Common myeloid progenitor, CD34-positive (primary cell): Measurements from ENCODE around the gene CTSZ.
"Not testable (repeated sequence)": the region's sequence is repeated elsewhere in the genome, so short reads cannot be mapped to it uniquely, and the experiment has no call there.

Experiments used
- CTCF ChIA-PET: fragments of 350-600 bp; sonication (Branson Sonifier 250); formaldehyde crosslinking; loops from one replicate; lab custom pipeline; 2021; ENCODE audit warnings: antibody characterized with exemption; lab: Charles Lee
- POLR2A ChIA-PET: fragments of 350-600 bp; sonication (Branson Sonifier 250); formaldehyde crosslinking; loops from one replicate; lab custom pipeline; 2021; ENCODE audit warnings: antibody characterized with exemption; lab: Charles Lee
- DNase-seq, 3 donors: peaks; one replicate each; pipeline versions ENCODE4 v3.0.0 to v3.0.0-alpha.2; 2013
- H3K27ac ChIP-seq, 2 experiments: 1 replicate in 1 of 2; 2 replicates in 1 of 2; pipeline ENCODE4 v1.7.0; 2013; ENCODE audit warnings: inconsistent platforms in 2 of 2, low read length in 2 of 2, mild to moderate bottlenecking in 2 of 2, low read depth in 1 of 2, moderate library complexity in 1 of 2; ENCODE audit not compliant: severe bottlenecking in 2 of 2, insufficient read depth in 1 of 2, poor library complexity in 1 of 2
- H3K27me3 ChIP-seq, 5 experiments: replicated peaks in 2 of 5; 1 replicate in 3 of 5; 2 replicates in 2 of 5; pipeline versions ENCODE4 v1.6.1 to v1.7.0; 2013; ENCODE audit warnings: low read length in 4 of 5, mild to moderate bottlenecking in 2 of 5, moderate library complexity in 2 of 5, inconsistent platforms in 1 of 5; ENCODE audit not compliant: insufficient read depth in 5 of 5, control insufficient read depth in 4 of 5
- H3K36me3 ChIP-seq, 4 experiments: 1 replicate in 2 of 4; 2 replicates in 2 of 4; pipeline versions ENCODE4 v1.6.1 to v1.7.0; 2013; ENCODE audit warnings: low read length in 3 of 4, control low read depth in 1 of 4, mild to moderate bottlenecking in 1 of 4; ENCODE audit not compliant: control insufficient read depth in 4 of 4, insufficient read depth in 4 of 4
- H3K4me1 ChIP-seq, 4 experiments: 1 replicate in 3 of 4; 2 replicates in 1 of 4; pipeline versions ENCODE4 v1.6.1 to v1.7.1; 2013; ENCODE audit warnings: low read length in 3 of 4, mild to moderate bottlenecking in 3 of 4, control low read depth in 1 of 4, inconsistent platforms in 1 of 4, moderate library complexity in 1 of 4; ENCODE audit not compliant: control insufficient read depth in 4 of 4, insufficient read depth in 4 of 4; ENCODE audit errors: control extremely low read depth in 1 of 4
- H3K4me3 ChIP-seq, 7 experiments: 1 replicate in 4 of 7; 2 replicates in 3 of 7; pipeline versions ENCODE4 v1.5.1 to v1.7.0; 2013; ENCODE audit warnings: mild to moderate bottlenecking in 7 of 7, low read length in 6 of 7, moderate library complexity in 6 of 7, inconsistent platforms in 2 of 7, low read depth in 2 of 7, control low read depth in 1 of 7; ENCODE audit not compliant: insufficient read depth in 4 of 7, control insufficient read depth in 1 of 7; ENCODE audit errors: extremely low read depth in 1 of 7
- H3K9me3 ChIP-seq, 5 experiments: 1 replicate in 4 of 5; 2 replicates in 1 of 5; pipeline versions ENCODE4 v1.6.1 to v1.7.1; 2013; ENCODE audit warnings: low read length in 4 of 5, mild to moderate bottlenecking in 2 of 5, inconsistent platforms in 1 of 5, low read depth in 1 of 5, moderate library complexity in 1 of 5; ENCODE audit not compliant: control insufficient read depth in 4 of 5, insufficient read depth in 2 of 5; ENCODE audit errors: control extremely low read depth in 1 of 5
- WGBS: methylation state at CpG from one replicate; pipeline ENCODE4 v1.1.5; 2013; ENCODE audit not compliant: insufficient coverage; 5-methylcytosine and 5-hydroxymethylcytosine counted together

The CTSZ gene

GRCh38 chr20:59041487-59041886, 34.4 kb upstream of the CTSZ start:
- Histone ChIP-seq H3K4me3 (peak overlapping the region in 6 of 7 experiments; percentile 60 to 83 (median 76)), H3K36me3 (peaks cover 10 to 27% (median 14%) of the 10 kb centered on the region in 4 experiments), H3K4me1 (peaks cover 3 to 28% (median 23%) of the 10 kb centered on the region in 4 experiments)
- H3K27me3 ChIP-seq, H3K27ac ChIP-seq, DNase-seq, H3K9me3 ChIP-seq: not testable (repeated sequence)
- ChIA-PET CTCF (interaction anchor here (1.8 kb wide), 1 partner anchor 9 kb away, joined by 7 read pairs; the partner anchor contains the start of gene ATP5F1E), POLR2A (interaction anchor here (1.2 to 1.8 kb wide), 2 partner anchors 8 to 9 kb away, joined by 4 read pairs; partner anchors contain the start of gene ATP5F1E)
- WGBS = 98% methylated on average over 5 of the region's 16 CpGs

GRCh38 chr20:59040667-59041066, 33.6 kb upstream of the CTSZ start:
- ChIA-PET POLR2A (interaction anchor here (1.8 kb wide), 1 partner anchor 9 kb away, joined by 4 read pairs; the partner anchor contains the start of gene ATP5F1E), CTCF (interaction anchor here (1.1 to 1.8 kb wide), 3 partner anchors 8 to 154 kb away, joined by 4 to 7 read pairs (median 4); partner anchors contain the start of gene ATP5F1E)

DNA sequence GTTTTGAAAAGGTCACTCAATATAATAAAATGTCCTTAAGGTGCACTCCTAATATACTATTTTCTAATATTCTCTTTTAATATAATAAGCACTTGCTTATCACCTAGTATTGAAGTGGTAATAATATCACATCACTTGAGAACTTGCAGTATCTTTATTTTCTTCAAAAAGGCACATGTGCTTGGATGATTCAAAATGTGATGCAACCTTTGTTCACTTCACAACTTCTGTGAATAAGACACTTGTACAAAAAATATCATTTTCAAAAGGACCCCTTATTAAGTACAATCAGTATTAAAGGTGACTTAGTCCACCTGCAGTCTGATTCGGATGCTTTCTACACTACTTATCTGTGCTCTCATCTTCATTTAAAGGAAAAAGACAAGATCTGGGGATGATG, 32.2 kb upstream of the CTSZ start:
- DNase-seq = no peak
- H3K4me3 ChIP-seq = no peak overlapping the region
- ChIA-PET CTCF (interaction anchor here (1.1 to 1.2 kb wide), 2 partner anchors 12 to 153 kb away, joined by 4 read pairs; no protein-coding TSS in a partner anchor), POLR2A (no interaction called here)
- no peak overlapping the region for H3K27ac ChIP-seq
- H3K36me3 ChIP-seq = peaks cover 13 to 45% (median 33%) of the 10 kb centered on the region in 4 experiments
- no peaks in the 10 kb centered on the region for H3K27me3 ChIP-seq
- H3K4me1 ChIP-seq = peaks cover 3 to 28% (median 23%) of the 10 kb centered on the region in 4 experiments
- no peaks in the 10 kb centered on the region for H3K9me3 ChIP-seq
- WGBS = 100% methylated on average over 1 of the region's 1 CpG

More at GRCh38 chr20:59040667-59041066, 33.6 kb upstream of the CTSZ start:
- Histone ChIP-seq H3K4me3 (no peak overlapping the region), H3K4me1 (peaks cover 3 to 28% (median 23%) of the 10 kb centered on the region in 4 experiments), H3K36me3 (peaks cover 13 to 35% (median 22%) of the 10 kb centered on the region in 4 experiments), H3K27me3 (no peaks in the 10 kb centered on the region), H3K9me3 (no peaks in the 10 kb centered on the region), H3K27ac (peak overlapping the region in 1 of 2 experiments; percentile 35)
- 100% methylated on average over 3 of the region's 5 CpGs for WGBS
- DNase-seq = no peak

- H3K36me3 ChIP-seq = peaks cover 13 to 47% (median 33%) of the 10 kb centered on the region in 4 experiments
- no peak overlapping the region for H3K27ac ChIP-seq
- 99% methylated on average over 11 of the region's 12 CpGs for WGBS
- peaks cover 8 to 30% (median 22%) of the 10 kb centered on the region in 4 experiments for H3K4me1 ChIP-seq
- DNase-seq = no peak
- ChIA-PET POLR2A (no interaction called here), CTCF (no interaction called here)
- no peaks in the 10 kb centered on the region for H3K9me3 ChIP-seq
- no peak overlapping the region for H3K4me3 ChIP-seq
- H3K27me3 ChIP-seq = no peaks in the 10 kb centered on the region
These were observed 30.3 kb upstream of the CTSZ start for GRCh38 chr20:59037386-59037785.

DNA sequence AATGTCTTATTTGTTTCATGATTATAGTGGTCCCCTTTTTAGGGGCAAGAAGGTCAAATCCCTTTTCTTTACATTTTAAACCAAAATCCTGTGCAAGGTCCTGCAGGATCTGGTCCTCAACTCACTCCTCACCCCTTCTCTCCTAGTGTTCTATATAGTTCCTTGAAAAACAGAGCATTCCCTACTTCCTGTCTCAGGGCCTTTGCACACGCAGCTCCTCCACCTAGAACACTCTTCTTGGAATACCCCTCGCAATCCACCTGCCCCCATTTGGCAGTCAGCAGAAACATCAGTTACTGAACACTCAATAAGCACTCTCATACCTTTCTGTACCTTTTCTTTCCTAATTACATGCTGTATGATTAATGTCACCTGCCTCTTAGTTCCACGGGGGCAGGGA, 28.3 kb upstream of the CTSZ start:
- H3K27me3 ChIP-seq = no peaks in the 10 kb centered on the region
- H3K4me3 ChIP-seq = no peak overlapping the region
- ChIA-PET CTCF (no interaction called here), POLR2A (no interaction called here)
- WGBS = 98% methylated on average over 3 of the region's 3 CpGs
- H3K4me1 ChIP-seq = peaks cover 15 to 26% (median 21%) of the 10 kb centered on the region in 4 experiments
- H3K36me3 ChIP-seq = peaks cover 11 to 44% (median 33%) of the 10 kb centered on the region in 4 experiments
- no peak for DNase-seq
- no peaks in the 10 kb centered on the region for H3K9me3 ChIP-seq
- no peak overlapping the region for H3K27ac ChIP-seq

DNA sequence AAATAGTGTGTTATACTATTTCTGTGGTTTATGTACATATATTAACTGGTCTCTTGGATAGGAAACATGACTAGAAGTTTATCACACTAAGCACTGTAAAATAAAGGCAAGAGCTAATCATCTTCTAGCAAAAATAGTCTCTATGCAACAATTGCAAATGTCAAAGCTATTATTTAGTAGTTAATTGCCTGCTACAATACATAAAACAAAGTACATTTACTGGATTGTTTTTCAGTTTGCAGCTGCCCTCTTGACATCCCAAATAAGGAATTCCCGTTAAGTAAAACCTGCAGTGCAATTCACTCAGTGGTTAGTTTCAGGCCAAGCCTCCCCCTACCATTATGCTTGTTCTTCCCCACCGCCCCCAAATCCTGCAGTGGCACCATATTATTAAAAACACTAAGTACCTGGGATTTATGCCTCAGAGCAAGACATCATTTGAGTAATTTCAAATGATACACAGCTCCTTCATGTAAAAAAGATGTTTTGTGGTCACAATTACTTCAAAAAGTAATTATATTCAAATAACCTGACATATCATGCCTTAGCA, 26.6 kb upstream of the CTSZ start:
- ChIA-PET CTCF (interaction anchor here (0.9 to 1.0 kb wide), 2 partner anchors 37 to 55 kb away, joined by 3 read pairs; no protein-coding TSS in a partner anchor), POLR2A (interaction anchor here (0.5 to 1.5 kb wide), 2 partner anchors 8 to 199 kb away, joined by 4 read pairs; partner anchors contain the start of gene PRELID3B)
- H3K36me3 ChIP-seq = peaks cover 7 to 52% (median 42%) of the 10 kb centered on the region in 4 experiments
- DNase-seq = no peak
- WGBS = 100% methylated on average over 1 of the region's 2 CpGs
- H3K27me3 ChIP-seq = no peaks in the 10 kb centered on the region
- no peak overlapping the region for H3K4me3 ChIP-seq
- H3K4me1 ChIP-seq = peaks cover 17 to 32% (median 25%) of the 10 kb centered on the region in 4 experiments
- no peaks in the 10 kb centered on the region for H3K9me3 ChIP-seq
- H3K27ac ChIP-seq = no peak overlapping the region

DNA sequence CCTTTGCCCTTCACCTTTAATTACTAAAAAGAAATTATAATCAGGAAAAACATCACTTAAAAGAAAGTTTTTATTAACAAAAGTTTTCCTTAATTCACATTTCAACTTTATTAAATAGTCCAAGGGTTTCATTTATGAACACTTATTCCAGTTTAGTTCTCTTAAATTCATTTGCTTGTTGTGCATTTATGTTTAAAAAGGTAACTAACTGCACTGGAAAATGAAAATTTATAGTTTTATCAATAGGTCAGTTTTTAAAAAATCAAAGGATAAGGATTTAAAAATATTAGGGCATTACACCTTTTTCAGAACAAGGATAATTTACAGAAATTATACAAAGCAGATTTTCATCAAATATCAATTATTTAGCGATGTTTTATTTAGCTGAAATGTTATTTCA, 26.0 kb upstream of the CTSZ start:
- Histone ChIP-seq H3K4me1 (peaks cover 17 to 37% (median 27%) of the 10 kb centered on the region in 4 experiments), H3K36me3 (peaks cover 8 to 56% (median 45%) of the 10 kb centered on the region in 4 experiments), H3K9me3 (no peaks in the 10 kb centered on the region), H3K4me3 (peak overlapping the region in 5 of 7 experiments; percentile 55 to 84 (median 75)), H3K27ac (peak overlapping the region in 1 of 2 experiments; percentile 71), H3K27me3 (no peaks in the 10 kb centered on the region)
- DNase-seq = no peak
- no CpG with 5 or more reads among the region's 1 CpG for WGBS
- CTCF ChIA-PET = interaction anchor here (0.9 to 1.2 kb wide), 3 partner anchors 37 to 54 kb away, joined by 3 read pairs; no protein-coding TSS in a partner anchor
- POLR2A ChIA-PET = interaction anchor here (1.2 to 2.6 kb wide), 5 partner anchors 9 to 144 kb away, joined by 3 to 11 read pairs (median 4); partner anchors contain the start of gene PRELID3B
